NCI-H187 treated with DMSO at 0.1 percent for 48 hours (cell line): ENCODE data around the gene DUOX1.
"Not testable (repeated sequence)": the region's sequence is repeated elsewhere in the genome, so short reads cannot be mapped to it uniquely, and the experiment has no call there.

Experiments used
- DNase-seq: peaks from one replicate; lab custom pipeline; 2025; lab: John Stamatoyannopoulos, UW

DUOX1 gene

DNA sequence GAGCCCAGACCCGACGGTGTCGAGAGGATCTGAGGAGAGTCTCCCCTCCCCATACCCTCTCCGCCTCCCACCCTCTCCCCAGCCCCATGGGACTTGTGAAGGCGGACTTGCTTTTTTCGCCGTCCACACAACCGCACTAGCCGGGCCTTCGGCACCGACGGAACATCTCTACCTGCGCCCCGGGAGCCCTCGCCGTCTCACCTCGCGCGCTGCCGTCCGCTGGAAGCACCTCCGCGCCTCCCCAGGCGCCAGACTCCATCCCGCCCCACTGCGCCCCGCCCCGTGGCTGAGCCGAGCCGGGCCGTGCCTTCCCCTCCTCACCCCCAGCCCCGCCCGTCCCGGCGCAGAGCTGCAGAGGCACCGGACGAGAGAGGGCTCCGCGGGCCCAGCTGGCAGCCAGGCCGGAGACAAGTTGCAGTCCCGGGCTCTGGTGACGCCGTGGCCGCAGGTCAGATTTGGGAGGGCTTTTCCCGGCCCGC lies at the start of gene DUOX1, which contains the start of gene DUOXA1:
Gene DUOX1 (plus strand): TSS at position 344 of the 479 bp plus-strand sequence. CDS start 1,973 bp downstream, outside the sequence.
Gene DUOXA1 (minus strand): TSS at position 229 of the 479 bp plus-strand sequence. CDS start 6,865 bp downstream, outside the sequence.
- DNase-seq, result no peak

DNA sequence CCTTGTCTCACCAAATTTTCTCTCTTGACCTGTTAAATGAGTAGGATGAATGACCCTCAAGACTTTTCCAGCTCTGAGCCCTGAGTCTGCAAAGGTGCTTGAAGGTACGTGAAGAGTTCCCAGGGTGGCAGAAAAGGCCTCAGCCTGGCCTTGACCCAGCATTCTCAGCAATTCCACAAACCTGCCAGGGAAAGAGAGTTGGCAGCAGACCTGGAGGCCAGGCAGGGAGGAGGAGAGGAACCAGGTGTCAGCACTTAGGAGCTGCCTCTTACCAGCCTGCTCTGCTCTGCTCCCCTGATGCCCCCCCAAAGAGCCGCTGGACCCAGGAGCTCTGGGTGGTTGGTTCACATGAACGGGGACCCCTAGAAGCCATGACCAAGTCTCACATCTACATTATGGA lies 49.2 kb upstream of the DUOX1 start:
- DNase-seq, result not testable (repeated sequence)

DNA sequence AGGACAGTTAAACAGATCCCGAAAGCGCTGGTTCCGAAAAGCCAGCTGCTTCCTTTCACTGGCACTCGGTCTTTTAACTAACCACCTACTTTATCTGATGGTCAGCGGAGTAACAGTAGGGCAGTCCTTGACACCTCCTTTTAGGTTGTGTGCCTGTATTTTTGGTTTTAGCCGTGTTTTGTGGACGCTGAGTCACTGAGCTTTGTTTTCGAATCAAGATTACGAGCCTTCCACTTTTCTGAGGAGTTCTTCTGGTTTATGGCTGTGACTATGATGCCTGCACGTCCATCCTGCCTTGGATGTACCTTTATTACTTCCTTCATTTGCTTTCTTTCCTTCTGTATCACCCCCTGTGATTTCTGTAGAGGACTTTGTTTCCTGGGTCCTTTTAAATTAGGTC lies 47.4 kb upstream of the DUOX1 start:
- DNase-seq, result not testable (repeated sequence)

DNA sequence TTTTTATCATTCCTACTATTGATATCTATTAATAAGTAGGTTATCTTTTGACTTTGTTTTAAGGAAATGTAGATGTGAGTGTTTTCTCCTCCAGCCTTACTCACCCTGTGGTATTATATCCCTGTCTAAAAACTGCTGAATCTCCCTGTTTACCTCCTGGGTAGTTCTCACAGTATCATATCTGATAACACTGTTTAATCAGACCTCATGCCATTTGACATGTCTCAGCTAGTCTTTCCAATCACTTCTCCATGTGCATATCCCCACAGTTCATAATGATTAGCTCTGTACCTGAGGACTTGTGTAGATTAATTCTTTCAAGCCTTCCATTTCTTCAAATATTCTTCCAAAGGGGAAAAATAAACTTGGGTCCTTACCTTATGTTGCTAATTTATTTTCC lies 46.6 kb upstream of the DUOX1 start:
- DNase-seq, result no peak

DNA sequence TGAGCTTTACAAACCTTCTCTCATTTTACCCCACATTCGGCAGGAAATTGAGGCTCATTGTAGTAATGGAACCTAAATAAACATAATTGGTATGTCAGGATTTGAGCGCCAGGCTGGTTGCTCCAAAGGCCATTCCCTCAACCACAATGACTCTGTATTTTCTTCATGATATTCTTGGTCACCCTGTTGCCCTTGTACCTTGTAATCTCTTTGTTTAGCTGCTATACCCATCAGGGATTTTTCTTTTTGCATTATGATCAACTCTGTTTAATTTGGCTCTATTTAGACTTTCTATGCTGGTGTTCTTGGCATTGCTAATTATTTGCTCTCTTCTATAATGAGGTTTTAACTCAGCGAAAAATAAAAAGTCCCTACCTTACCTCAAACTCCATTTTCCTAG lies 45.6 kb upstream of the DUOX1 start:
- DNase-seq, result no peak

DNA sequence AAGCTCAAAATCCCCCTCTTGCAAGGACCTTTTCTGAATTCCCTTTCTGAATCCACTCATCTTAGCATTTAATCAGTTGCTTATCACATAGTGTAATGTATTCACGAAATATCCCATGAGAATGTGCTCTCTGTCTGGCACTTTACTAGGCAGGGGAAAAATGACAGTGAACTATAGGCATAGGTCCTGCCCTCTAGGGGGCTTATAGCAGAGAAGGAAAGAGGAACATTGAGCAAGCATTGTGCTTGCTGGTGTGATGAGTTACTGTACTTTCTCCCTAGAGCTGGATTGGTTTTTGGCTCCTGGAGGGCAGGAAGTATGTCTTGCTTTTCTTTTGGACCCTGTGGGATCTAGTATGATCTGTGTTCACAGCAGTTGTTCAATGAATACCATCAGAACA lies 42.3 kb upstream of the DUOX1 start:
- no peak for DNase-seq

DNA sequence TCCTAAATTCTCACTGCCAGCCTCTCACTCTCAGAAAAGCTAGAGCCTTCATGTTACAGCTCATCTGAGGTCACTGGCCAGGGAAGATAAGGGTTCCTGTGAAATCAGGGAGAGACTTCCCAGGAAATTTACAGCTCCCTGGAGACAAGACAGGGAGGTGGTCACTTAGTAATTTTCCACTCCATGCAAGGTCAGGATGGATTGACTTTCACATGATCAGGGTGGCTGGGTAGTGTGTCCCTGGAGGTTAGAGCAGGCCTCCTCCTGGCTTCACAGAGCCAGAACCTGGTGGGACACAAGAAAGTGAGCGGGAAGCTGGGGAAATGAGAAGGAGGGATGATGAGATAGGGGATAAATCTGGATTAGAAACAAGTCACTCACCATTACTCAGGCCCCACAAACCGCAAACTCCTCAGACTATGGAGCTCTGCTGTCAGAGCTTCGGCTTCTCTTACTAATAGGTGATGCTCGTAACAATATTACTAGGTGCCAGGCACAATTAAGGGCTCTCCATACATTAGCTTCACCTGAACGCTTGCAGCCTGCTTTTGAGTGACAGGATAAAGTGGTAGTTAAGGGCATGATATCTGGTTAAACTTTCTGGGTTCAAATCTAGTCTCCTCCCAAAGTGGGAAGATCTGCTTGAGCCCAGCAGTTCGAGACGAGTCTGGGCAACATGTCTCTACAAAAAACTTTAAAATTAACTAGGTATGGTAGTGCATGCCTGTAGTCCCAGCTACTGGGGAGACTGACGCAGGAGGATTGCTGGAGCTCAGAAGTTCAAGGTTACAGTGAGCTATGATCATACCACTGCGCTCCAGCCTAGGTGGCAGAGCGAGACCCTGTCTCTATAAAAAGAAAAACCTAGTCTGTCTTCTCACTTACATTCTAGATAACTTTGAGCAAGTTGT lies 40.7 kb upstream of the DUOX1 start:
- no peak for DNase-seq

DNA sequence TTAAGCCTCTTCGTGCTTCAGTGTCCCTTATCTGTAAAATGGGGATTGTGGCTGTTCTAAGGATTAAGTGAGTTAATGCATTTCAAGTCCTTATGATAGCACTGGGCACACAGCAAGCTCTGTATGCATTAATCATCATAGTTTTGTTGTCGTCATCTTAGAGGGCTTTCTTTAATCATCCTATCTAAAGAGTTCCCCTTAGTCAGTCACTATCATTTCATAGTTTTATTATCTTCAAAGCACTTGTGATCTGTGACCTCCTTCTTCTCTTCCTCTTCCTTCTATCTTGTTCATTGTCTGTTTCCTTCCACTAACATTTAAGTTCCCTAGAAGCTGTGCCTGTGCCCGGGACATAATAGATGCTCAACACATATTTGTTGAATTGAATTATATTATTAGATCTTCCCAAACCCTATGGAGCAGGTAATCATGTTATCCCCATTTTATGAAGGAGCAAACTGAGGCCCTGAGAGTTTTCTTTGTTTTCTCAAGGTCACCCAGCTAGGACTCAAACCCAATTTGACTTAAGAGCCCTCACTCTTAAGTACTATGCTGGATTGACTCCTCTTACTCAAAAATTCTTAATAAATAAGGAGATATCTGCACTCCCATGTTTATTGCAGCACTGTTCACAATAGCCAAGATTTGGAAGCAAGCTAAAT lies 40.0 kb upstream of the DUOX1 start:
- DNase-seq, result no peak

DNA sequence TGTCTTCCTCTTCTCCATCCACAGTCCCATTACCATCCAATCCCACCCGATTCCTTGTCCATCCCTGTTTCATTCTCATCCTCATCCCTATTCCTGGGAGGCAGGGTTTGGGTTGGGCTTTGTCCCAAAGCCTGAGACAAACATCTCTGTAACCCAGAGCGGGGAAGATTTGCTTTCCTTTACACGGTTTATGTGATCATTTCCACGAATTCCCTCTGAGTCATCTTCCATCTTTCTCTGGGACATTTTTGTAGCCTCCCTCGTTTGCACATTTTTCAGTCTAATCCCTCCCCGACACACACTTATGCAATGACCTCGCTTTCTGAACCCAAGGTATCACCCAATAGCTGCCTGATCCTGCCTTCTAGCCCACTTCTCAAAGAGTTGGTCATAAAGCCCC lies 38.6 kb upstream of the DUOX1 start:
- DNase-seq, result no peak

DNA sequence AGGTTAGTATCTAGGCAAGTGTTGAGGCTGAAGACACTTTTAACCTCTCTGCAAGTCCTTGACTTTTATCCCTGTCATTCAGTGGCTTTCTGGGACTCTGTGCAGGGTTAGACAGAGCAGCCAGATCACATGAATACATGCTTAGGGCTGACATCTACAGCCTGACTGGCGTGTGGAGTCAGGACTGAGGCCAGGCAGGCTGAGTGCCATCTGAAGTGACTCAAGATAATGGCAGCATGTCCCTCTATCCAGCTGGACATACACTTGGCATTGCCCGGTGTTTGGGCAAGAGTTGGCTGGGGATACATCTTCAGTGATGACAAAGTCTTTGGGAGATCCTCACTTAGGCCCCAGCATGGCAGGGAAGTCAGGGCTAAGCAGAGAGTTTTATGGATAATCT lies 38.2 kb upstream of the DUOX1 start:
- DNase-seq, result no peak

DNA sequence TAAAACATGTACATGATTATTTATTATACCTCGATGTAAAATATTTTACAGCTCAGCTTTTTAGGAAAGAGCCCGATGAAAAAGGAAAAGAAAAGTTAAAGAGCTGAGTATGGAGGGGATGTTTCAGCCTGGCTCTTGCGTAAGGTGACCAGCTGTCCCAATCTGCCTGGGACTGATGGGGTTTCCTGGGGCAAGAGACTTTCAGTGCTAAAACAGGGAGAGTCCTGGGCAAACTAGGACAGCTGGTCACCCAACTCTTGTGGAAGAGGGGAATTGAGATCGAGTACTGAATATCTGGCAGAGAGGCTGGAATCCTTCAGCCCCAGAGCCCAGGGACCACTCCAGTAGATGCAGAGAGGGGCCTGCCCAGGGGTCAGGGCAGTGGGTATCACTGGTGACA lies 36.8 kb upstream of the DUOX1 start:
- DNase-seq, result no peak

DNA sequence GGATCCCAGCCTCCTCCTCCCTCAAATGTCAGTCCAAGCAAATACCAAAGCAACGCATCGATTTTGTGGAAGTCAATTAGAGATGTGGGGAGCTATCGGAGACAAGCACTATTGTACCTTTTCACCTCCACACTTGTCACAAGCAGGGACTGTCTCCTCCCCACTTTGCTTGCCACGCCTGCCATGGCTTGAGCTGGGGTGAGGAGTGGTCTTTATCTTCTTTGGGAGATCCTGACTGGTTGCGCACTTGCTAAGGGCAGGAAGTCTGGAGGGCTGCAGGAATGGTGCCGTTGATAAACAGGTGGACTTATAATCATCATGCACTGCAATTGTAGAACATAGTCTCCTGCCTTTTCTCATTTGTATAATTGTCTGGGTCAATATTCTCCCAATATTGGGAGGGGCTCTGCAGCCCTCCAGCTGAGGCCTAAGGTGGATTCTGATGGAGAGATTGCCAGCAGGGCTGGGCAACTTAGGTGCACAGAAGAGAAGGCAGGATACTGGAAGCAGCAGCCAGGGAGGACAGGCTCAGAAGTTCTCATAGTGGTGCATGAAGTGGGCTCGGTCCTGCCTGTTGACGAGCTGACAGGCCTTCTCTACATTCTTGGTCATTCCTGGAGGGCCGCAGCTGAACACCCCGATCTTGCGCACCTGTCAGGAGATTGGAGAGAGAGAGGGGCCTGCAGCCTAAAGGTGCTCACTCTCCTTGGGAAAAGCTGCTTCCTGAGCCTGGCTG lies 36.0 kb upstream of the DUOX1 start:
- no peak for DNase-seq

DNA sequence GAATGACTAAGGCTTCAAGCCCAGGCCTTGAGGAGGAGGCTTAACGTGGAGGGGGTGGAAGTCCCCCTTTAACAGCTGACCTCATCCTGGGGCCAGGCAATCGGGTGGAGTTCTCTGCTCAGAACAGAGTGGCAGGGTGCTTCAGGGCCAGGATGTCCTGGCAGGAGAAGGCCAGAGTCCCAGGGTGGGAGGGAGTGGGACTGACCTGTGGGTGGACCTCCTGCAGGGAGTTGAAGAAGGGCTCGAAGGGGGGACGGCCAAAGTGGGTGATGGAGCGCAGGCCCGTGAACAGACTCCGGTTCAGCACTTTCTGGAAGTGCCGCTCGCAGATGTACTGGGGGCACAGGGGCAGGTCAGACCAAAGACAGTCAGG lies 35.5 kb upstream of the DUOX1 start:
- no peak for DNase-seq

DNA sequence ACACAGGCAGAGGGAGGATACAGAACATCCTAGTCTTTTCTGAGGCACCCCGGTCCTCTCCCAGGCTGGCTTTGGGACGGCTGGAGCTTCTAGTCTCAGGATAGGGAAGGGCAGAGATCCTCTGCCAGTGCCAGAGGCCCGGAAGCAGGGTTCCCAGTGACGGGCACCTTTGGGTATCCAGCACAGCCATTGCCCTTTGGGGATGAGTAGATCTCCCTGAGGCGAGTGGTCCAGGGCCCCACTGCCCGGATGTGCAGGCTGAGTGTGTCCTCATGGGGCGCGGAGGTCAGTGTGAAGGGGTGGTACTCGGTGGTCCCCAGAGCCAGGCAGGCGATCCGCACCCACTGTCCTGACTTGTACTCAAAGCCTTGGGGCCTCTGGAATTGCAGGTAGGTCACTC lies 34.1 kb upstream of the DUOX1 start:
- DNase-seq, result no peak

DNA sequence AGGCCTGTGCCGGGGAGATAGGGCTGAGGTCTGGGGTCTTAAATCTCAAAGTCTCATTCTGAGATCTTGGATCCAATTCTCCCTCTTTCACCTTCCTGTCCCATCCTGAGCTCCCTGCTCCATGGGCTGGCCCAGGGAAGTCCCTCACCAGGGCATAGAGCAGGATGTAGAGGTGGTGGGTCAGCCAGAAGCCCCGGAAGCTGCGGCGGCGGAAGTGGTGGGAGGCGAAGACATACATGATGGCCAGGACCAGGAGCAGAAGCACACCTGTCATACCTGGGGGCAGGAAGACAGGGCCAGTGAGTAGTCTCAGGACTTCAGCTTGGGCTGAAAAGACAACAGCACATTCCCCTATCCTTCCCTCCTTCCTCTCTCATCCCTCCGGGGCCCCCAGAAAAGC lies 32.3 kb upstream of the DUOX1 start:
- no peak for DNase-seq

DNA sequence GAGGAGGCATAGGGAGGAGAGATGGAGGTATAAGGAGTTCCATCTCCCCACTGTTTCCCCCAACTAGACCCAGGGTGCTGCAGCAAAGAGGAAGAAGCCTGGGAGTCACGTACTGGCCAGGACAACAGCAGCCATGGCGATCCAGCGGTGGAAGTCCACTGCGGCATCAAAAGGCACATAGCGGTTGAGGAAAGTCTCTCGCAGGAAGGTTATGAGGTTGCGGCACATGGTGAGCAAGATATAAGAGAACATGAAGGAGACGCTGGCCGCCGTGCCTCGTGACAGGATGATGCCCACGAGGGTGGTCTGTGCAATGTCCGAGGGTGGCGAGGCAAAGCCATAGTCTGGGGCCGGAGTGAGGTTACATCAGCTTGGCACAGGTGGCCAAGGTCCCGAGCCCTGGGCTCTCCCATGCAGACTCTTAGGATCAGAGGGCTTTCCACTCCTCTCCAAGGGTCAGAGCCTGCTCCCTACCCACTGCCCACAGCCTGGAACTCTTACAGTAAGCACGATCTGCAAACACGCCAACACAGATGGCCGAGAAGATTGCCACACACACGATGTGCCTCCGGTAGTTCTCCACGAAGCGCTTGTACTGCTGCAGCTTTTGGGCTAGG lies 30.1 kb upstream of the DUOX1 start:
- DNase-seq, result no peak

DNA sequence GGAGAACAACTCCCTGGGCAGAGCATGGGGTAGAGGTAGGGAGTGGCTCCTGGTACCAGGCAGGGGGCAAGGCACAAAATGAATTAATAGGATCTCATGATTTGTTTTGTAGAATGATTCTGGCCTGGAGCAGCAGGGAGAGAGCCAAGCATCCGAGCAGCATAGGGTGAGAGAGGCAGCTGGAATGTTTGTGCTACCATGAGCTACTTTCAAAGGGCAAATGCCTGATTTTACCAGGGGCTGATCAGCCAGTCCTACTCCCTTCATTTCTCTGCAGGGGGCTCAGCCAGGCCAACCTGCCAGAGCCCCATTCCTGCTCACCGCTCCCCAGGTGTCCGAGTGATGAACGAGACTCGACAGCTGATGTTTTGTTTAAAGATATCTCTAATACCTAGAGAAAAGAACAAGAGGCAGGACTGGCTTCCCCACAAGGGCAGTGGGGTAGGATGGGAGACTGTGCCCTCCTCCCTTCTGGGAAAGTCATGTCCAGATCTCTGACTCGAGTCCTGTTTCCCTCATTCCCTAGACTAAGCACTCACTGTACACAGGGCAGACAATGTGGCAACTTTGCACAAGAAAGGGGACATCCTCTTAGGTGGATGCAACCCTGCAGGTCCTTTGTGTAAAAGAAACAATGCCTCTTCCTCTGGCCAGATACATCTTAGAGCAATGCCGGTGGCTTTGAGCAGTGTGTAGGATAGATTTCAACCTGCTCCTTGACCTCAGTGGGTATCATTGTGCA lies 28.7 kb upstream of the DUOX1 start:
- DNase-seq, result no peak

DNA sequence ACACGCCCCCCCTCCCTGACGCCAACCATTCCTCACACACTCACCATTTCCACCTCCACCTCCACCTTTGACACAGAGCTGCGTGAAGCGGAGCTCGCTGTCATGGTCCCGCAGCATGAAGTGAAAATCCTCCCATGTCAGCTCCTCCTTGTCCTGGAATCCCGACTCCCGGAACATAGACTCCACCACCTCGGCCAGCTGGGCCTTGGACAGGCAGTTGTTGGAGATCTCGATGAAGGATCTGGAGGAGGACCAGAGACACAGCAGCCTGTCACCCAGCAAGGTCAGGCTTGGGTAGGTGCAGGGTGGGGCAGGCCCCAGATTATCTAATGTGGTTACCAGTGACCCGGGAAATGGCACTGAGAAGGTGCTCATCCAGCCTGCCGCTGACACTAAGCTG lies 28.0 kb upstream of the DUOX1 start:
- DNase-seq, result no peak

DNA sequence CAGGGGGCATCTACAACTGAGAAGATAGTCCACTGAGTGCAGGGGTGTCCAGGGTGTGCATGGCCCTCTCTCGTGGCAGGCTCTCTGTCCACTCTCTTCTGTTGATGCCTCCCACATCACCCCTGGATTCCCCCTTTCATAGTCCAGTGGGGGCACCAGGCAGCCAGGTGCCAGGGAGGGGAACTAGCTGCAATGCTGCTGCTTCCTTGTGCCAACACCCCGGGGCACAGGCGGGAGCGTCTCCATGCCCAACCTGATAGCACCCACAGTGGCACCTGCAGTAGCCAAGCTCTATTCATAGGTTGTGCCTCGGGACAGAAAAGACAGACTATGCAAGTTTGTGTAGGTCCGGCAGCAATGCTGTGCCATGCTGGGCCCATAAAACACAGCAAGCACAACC lies 27.6 kb upstream of the DUOX1 start:
- no peak for DNase-seq

DNA sequence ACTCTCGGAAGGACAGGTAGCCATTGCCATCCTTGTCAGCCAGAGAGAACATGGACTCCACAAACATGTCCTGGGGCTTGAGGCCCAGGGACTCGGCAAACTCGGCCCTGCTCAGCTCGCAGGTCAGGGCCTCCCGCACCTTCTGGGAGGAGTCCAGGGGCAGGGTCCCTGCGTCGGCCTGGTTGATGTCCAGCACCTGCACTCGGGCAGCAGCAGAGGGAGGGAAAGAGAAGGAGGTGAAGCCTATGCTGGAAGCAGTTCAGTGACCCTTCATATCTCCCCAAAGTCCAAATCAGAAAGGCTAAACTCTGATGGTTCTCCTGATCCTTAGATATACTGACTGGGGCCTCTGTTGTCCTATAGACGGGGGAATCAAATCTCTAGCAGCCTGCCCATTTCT lies 25.6 kb upstream of the DUOX1 start:
- DNase-seq, result not testable (repeated sequence)

DNA sequence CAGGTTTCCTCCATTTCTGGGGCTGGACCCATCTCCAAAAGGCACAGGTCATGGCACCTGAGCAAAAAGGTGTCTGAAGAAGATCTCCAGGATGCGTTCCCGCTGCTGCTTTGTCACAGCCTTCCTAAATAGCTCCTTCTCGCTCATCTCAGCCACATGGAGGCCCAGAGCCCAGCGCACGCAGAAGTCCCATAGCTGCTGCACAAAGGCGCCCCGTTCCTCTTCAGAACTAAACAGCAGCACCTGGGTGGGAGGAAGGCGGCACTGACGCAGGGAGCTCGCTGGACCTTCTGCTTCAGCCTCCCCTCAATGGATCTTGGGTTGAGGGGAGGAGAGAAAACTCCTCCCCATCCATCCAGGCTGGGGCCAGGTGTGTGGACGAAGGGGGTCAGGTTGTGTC lies 24.2 kb upstream of the DUOX1 start:
- DNase-seq, result no peak
